ENCODE measurements around the gene DUSP5.

- TF ChIP-seq EP300 (IDR thresholded peaks at IDR 0.05; ENCODE audit: borderline replicate concordance) (no peak), TEAD4 (IDR thresholded peaks at IDR 0.05) (no peak), CEBPB (IDR thresholded peaks at IDR 0.05) (no peak), TAF1 (IDR thresholded peaks at IDR 0.05; ENCODE audit: low read depth) (no peak), ZBTB7A (IDR thresholded peaks at IDR 0.05; ENCODE audit: low read depth) (no peak)
Measured at GRCh38 chr10:110524859-110525232, 27.1 kb downstream of the DUSP5 start.

All from Ishikawa (cell line).